ENCODE measurements around the gene SC5D. TPM values are rescaled to one million over a fixed set of nuclear protein-coding genes. Genes with fewer than 3 reads are reported as not detected.

SC5D gene
- polyA plus RNA-seq, 1 donor = 29.9 TPM

Other genes with a start within 250 kb of the SC5D start
- 1.7 TPM for gene TECTA, start 191.5 kb upstream of the SC5D start, polyA plus RNA-seq (ENCODE audit: insufficient read length)
- gene SORL1, start 159.5 kb downstream of the SC5D start, polyA plus RNA-seq (ENCODE audit: insufficient read length) = 3.3 TPM

Data from hindlimb muscle (tissue), 1 donor.